HepG2 (cell line): Measurements from ENCODE around the gene TAS2R50. TPM values are rescaled to one million over a fixed set of nuclear protein-coding genes. Genes with fewer than 3 reads are reported as not detected.

ENCODE experiments used
- ATAC-seq: fragments of 200-7000 bp; cut with Tn5 transposase; 3 replicates; pipeline ENCODE4 v1.9.1; 2020; ENCODE audit warnings: mild to moderate bottlenecking, moderate library complexity
- BruUV-seq: library from RNA; stranded (reverse); fragments of 400-500 nt; replicated peaks from 2 replicates; lab custom pipeline; 2021; lab: Mats Ljungman, UMichigan
- CTCF ChIA-PET: fragments of 300-600 bp; formaldehyde crosslinking; extraction: SDS; loops from one replicate; lab custom pipeline; 2021; ENCODE audit warnings: low total read pairs, inconsistent platforms, low intra/inter-chr PET ratio; lab: Yijun Ruan, JAX
- POLR2A ChIA-PET: fragments of 350-600 bp; sonication (Branson Sonifier 250); formaldehyde crosslinking; loops from one replicate; lab custom pipeline; 2020; ENCODE audit warnings: antibody characterized with exemption, inconsistent platforms; lab: Yijun Ruan, JAX
- DNase-seq: peaks from one replicate; pipeline ENCODE4 v3.0.0-alpha.2; 2015; ENCODE audit warnings: low spot score
- FAIRE-seq: peaks from 3 replicates; lab custom pipeline; 2011; peaks lifted over from hg19 to GRCh38; lab: Jason Lieb, UNC
- H2AFZ ChIP-seq: one replicate; pipeline ENCODE4 v1.6.1; 2011; ENCODE audit warnings: low read length, inconsistent platforms
- H3K27ac ChIP-seq: fragments of 300-600 bp; 3 replicates; pipeline ENCODE4 v1.8.0; 2011; ENCODE audit warnings: mixed run types, mild to moderate bottlenecking, mixed read lengths, low read length, inconsistent platforms; ENCODE audit not compliant: insufficient read depth; ENCODE audit errors: extremely low read length
- H3K27me3 ChIP-seq, 2 experiments: fragments of 200-600 bp in 1 of 2; 2 replicates in 1 of 2; 3 replicates in 1 of 2; pipeline versions ENCODE4 v1.6.0 to v1.8.0; 2011; ENCODE audit warnings: low read length in 2 of 2, mild to moderate bottlenecking in 2 of 2, moderate library complexity in 2 of 2, inconsistent platforms in 1 of 2; ENCODE audit not compliant: insufficient read depth in 2 of 2, control insufficient read depth in 1 of 2
- H3K36me3 ChIP-seq, 2 experiments: fragments of 200-600 bp in 1 of 2; replicated peaks in 1 of 2; 2 replicates in 1 of 2; 3 replicates in 1 of 2; pipeline versions ENCODE4 v1.5.1 to v1.8.0; 2011; ENCODE audit warnings: low read length in 2 of 2, inconsistent platforms in 1 of 2; ENCODE audit not compliant: insufficient read depth in 2 of 2, control insufficient read depth in 1 of 2
- H3K4me1 ChIP-seq: 2 replicates; pipeline ENCODE4 v1.5.1; 2012; ENCODE audit warnings: low read length, inconsistent platforms; ENCODE audit not compliant: insufficient read depth
- H3K4me2 ChIP-seq: 2 replicates; pipeline ENCODE4 v1.6.0; 2011; ENCODE audit warnings: low read depth, low read length, inconsistent platforms
- H3K4me3 ChIP-seq, 3 experiments: fragments of 200-600 bp in 1 of 3; sonication (generic), shearing (Covaris generic) in 1 of 3; replicated peaks in 1 of 3; 2 replicates each; pipeline ENCODE4 v1.5.1; 2011 to 2016; ENCODE audit warnings: low read length in 3 of 3, inconsistent platforms in 2 of 3, low read depth in 2 of 3, mild to moderate bottlenecking in 2 of 3, control low read depth in 1 of 3, mixed read lengths in 1 of 3; ENCODE audit not compliant: insufficient read depth in 1 of 3
- H3K79me2 ChIP-seq: one replicate; pipeline ENCODE4 v1.6.1; 2011; ENCODE audit warnings: low read length, inconsistent platforms; ENCODE audit not compliant: insufficient read depth
- H3K9ac ChIP-seq: 2 replicates; pipeline ENCODE4 v1.6.0; 2011; ENCODE audit warnings: mild to moderate bottlenecking, low read depth, low read length, inconsistent platforms; ENCODE audit not compliant: insufficient read depth
- H3K9me3 ChIP-seq: 2 replicates; pipeline ENCODE4 v1.5.1; 2012; ENCODE audit warnings: mild to moderate bottlenecking, low read length
- H4K20me1 ChIP-seq: 2 replicates; pipeline ENCODE4 v1.6.0; 2011; ENCODE audit warnings: inconsistent platforms, mild to moderate bottlenecking, low read length, moderate library complexity; ENCODE audit not compliant: insufficient read depth
- BRD4 ChIP-seq: sonication (generic); formaldehyde crosslinking; IDR thresholded peaks from 2 replicates; pipeline ENCODE4 v1.4.0; 2020; ENCODE audit warnings: missing genetic modification reagents
- CEBPB ChIP-seq: IDR thresholded peaks from 2 replicates; pipeline ENCODE4 v1.6.1; 2011; ENCODE audit warnings: low read depth, low read length, improper control_type of control experiment, borderline replicate concordance
- ETV6 ChIP-seq: sonication (generic); formaldehyde crosslinking; conservative IDR thresholded peaks from 2 replicates; pipeline ENCODE4 v1.4.0; 2020; ENCODE audit warnings: missing genetic modification reagents
- GATA4 ChIP-seq: sonication (generic); IDR thresholded peaks from 2 replicates; pipeline ENCODE4 v1.6.1; 2016; ENCODE audit warnings: antibody characterized with exemption, low read depth, borderline replicate concordance
- HNRNPUL1 ChIP-seq: fragments of 200-400 bp; formaldehyde crosslinking; IDR thresholded peaks from 2 replicates; pipeline ENCODE4 v1.6.1; 2017; ENCODE audit warnings: low read depth, mild to moderate bottlenecking, low read length, moderate library complexity
- KLF11 ChIP-seq: IDR thresholded peaks from 2 replicates; pipeline ENCODE4 v1.6.1; 2016; ENCODE audit warnings: missing compliant biosample characterization
- PHB2 ChIP-seq: fragments of 450-650 bp; IDR thresholded peaks from 2 replicates; pipeline ENCODE4 v1.6.1; 2018; ENCODE audit not compliant: partially characterized antibody
- SATB2 ChIP-seq: sonication (generic); formaldehyde crosslinking; IDR thresholded peaks from 2 replicates; pipeline ENCODE4 v1.5.0; 2020; ENCODE audit warnings: missing genetic modification reagents
- ZFP90 ChIP-seq: sonication (generic); formaldehyde crosslinking; IDR thresholded peaks from 2 replicates; pipeline ENCODE4 v1.8.0; 2022; ENCODE audit warnings: missing genetic modification reagents, mild to moderate bottlenecking, inconsistent platforms, borderline replicate concordance
- ZNF30 ChIP-seq: sonication (generic); formaldehyde crosslinking; IDR thresholded peaks from 2 replicates; pipeline ENCODE4 v1.5.0; 2020; ENCODE audit warnings: mild to moderate bottlenecking, missing genetic modification reagents
- ZNF431 ChIP-seq: sonication (generic); formaldehyde crosslinking; IDR thresholded peaks from 2 replicates; pipeline ENCODE4 v1.9.0; 2022; ENCODE audit warnings: missing genetic modification reagents, low read depth, mild to moderate bottlenecking, borderline replicate concordance
- ZNF496 ChIP-seq: sonication (generic); formaldehyde crosslinking; IDR thresholded peaks from 2 replicates; pipeline ENCODE4 v1.8.1; 2023; ENCODE audit warnings: mild to moderate bottlenecking, moderate library complexity, missing genetic modification reagents; ENCODE audit not compliant: insufficient replicate concordance
- ZNF572 ChIP-seq: sonication (generic); formaldehyde crosslinking; IDR thresholded peaks from 2 replicates; pipeline ENCODE4 v1.5.1; 2020; ENCODE audit warnings: mild to moderate bottlenecking, missing genetic modification reagents
- ZSCAN22 ChIP-seq: sonication (generic); formaldehyde crosslinking; IDR thresholded peaks from 2 replicates; pipeline ENCODE4 v1.4.0; 2020; ENCODE audit warnings: mild to moderate bottlenecking, missing genetic modification reagents
- WGBS: methylation state at CpG from one replicate; pipeline ENCODE4 v1.1.6; 2017; ENCODE audit warnings: low lambda C conversion rate; 5-methylcytosine and 5-hydroxymethylcytosine counted together
- in situ Hi-C: cut with HindIII; loops from 2 replicates; pipeline ENCODE4 v1.10.0; 2017; ENCODE audit warnings: low pct_unique_long_range_greater_than_20kb; ENCODE audit not compliant: extremely low pct_ligation_motif_present
- intact Hi-C: fragments of 100-400 bp; cut with micrococcal nuclease; formaldehyde crosslinking; loops from one replicate; pipeline ENCODE4 v1.10.0; 2022; ENCODE audit not compliant: unreplicated experiment
- polyA plus RNA-seq, 8 experiments: library from polyadenylated mRNA; depleted of rRNA in 3 of 8; stranded (reverse) in 7 of 8; unstranded in 1 of 8; fragments of >200 nt; fragmentation: Illumina TruSeq in 4 of 8; extraction: Trizol in 4 of 8; gene quantifications; 2 replicates each; pipeline versions ENCODE4 v1.2.1 to v1.2.3, GENCODE V29; 2011 to 2016; ENCODE audit warnings: low read depth in 4 of 8, missing spikeins in 1 of 8, mixed read lengths in 1 of 8; ENCODE audit not compliant: insufficient read depth in 1 of 8
- total RNA-seq, 5 experiments: library from RNA; depleted of rRNA; stranded (reverse); fragments of >200 nt; fragmentation: Illumina TruSeq; extraction: Trizol; gene quantifications; 2 replicates each; pipeline ENCODE4 v1.2.3, GENCODE V29; 2016; ENCODE audit warnings: low read depth in 1 of 5
- TF ChIP-seq, protein P1 (sequence below): sonication (generic); formaldehyde crosslinking; IDR thresholded peaks from 2 replicates; pipeline ENCODE4 v1.4.0; 2020; ENCODE audit warnings: missing genetic modification reagents

Gene TAS2R50
- total and polyA plus RNA-seq, 2 of the 13 experiments (the other 11 are each of a cell fraction or from before 2014, with no cell fraction given), result 0.17 to 2.2 TPM

GRCh38 chr12:10941369-10941768 lies 45.3 kb downstream of the TAS2R50 start (continued):
- TF ChIP-seq ZSCAN22 (CRISPR knock-in tag) (no peak), ZNF30 (CRISPR knock-in tag) (no peak), ZFP90 (no peak), ZNF496 (CRISPR knock-in tag) (no peak), PHB2 (no peak), ZNF572 (CRISPR knock-in tag) (no peak), BRD4 (CRISPR knock-in tag) (no peak), KLF11 (CRISPR knock-in tag) (no peak), SATB2 (CRISPR knock-in tag) (no peak)
- TF ChIP-seq, protein P1, sequence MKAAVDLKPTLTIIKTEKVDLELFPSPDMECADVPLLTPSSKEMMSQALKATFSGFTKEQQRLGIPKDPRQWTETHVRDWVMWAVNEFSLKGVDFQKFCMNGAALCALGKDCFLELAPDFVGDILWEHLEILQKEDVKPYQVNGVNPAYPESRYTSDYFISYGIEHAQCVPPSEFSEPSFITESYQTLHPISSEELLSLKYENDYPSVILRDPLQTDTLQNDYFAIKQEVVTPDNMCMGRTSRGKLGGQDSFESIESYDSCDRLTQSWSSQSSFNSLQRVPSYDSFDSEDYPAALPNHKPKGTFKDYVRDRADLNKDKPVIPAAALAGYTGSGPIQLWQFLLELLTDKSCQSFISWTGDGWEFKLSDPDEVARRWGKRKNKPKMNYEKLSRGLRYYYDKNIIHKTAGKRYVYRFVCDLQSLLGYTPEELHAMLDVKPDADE (CRISPR knock-in tag), result no peak

DNA sequence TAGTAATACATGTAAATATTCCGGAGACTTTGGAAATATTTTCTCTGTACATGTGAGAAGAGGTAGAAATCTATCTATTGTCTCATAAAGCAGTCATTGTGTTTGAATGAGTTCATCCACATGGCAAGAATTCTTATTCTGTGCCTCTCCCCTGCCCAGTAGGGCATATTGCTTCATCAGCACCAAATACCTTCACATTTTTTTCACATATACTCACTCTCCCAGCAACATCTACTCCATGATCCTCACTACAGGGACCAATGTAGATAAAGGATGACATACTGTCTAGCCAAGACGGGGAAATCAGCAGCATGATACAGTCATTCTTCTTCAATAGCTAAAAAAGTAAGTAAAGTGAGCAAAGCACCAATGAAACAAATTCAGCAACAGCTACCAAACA lies 46.3 kb downstream of the TAS2R50 start:
- Histone ChIP-seq H3K27ac (no peak overlapping the region), H3K4me1 (peaks cover 13% of the 10 kb centered on the region), H3K36me3 (no peaks in the 10 kb centered on the region), H3K9me3 (0 out of 2 replicates have a peak, but pooled peaks cover 3% of the 10 kb centered on the region), H2AFZ (no peak overlapping the region), H4K20me1 (no peaks in the 10 kb centered on the region), H3K27me3 (no peaks in the 10 kb centered on the region), H3K9ac (no peak overlapping the region), H3K4me2 (no peak overlapping the region), H3K4me3 (no peak overlapping the region), H3K79me2 (no peaks in the 10 kb centered on the region)
- ATAC-seq, result no peak
- CTCF ChIA-PET, result no interaction called here
- no peak for TF ChIP-seq HNRNPUL1
- TF ChIP-seq ZNF431 (CRISPR knock-in tag), result no peak
- no peak for TF ChIP-seq ETV6 (CRISPR knock-in tag)
- TF ChIP-seq GATA4, result no peak
- TF ChIP-seq CEBPB, result 0 out of 2 replicates have a peak, but pooled peaks have one; percentile 21
- POLR2A ChIA-PET, result no interaction called here
- peak; percentile 23 for DNase-seq
- no peak for FAIRE-seq
- 96% methylated on average over 2 of the region's 2 CpGs for WGBS
- intact Hi-C loops, result no loop called here
- BruUV-seq, result no TSS peak
- in situ Hi-C loops, result no loop called here
